K562 (cell line): ENCODE results near the gene CTDSPL. TPM values are rescaled to one million over a fixed set of nuclear protein-coding genes. Genes with fewer than 3 reads are reported as not detected.

ENCODE experiments used
- HMGXB4 ChIP-seq: sonication (generic); formaldehyde crosslinking; IDR thresholded peaks from 2 replicates; pipeline ENCODE4 v1.8.1; 2023; ENCODE audit warnings: mild to moderate bottlenecking, missing genetic modification reagents
- MTF1 ChIP-seq: fragments of 250-450 bp; sonication (Bioruptor Pico); IDR thresholded peaks from 2 replicates; pipeline ENCODE4 v1.9.0; 2021; ENCODE audit warnings: moderate library complexity, mild to moderate bottlenecking, inconsistent platforms, borderline replicate concordance
- PTBP1 ChIP-seq: fragments of 200-400 bp; formaldehyde crosslinking; IDR thresholded peaks from 2 replicates; pipeline ENCODE4 v1.6.1; 2017; ENCODE audit warnings: low read depth, low read length
- RCOR1 ChIP-seq, 2 experiments: IDR thresholded peaks; 2 replicates each; pipeline ENCODE4 v1.6.1; 2012; ENCODE audit warnings: low read depth in 2 of 2, low read length in 2 of 2, borderline replicate concordance in 1 of 2, improper control_type of control experiment in 1 of 2
- UBTF ChIP-seq, 2 experiments: IDR thresholded peaks; 2 replicates each; pipeline ENCODE4 v1.6.1; 2012; ENCODE audit warnings: improper control_type of control experiment in 2 of 2, low read depth in 2 of 2, low read length in 2 of 2, borderline replicate concordance in 1 of 2
- ZC3H11A ChIP-seq: IDR thresholded peaks from 2 replicates; pipeline ENCODE4 v1.6.1; 2012; ENCODE audit warnings: low read depth, low read length, improper control_type of control experiment
- ZNF197 ChIP-seq: fragments of 200-800 bp; sonication (Bioruptor generic); IDR thresholded peaks from 2 replicates; pipeline ENCODE4 v1.6.1; 2016; ENCODE audit warnings: low read depth, missing genetic modification characterization, missing compliant biosample characterization
- ZNF518B ChIP-seq: fragments of 250-450 bp; sonication (Bioruptor Pico); IDR thresholded peaks from 2 replicates; pipeline ENCODE4 v1.5.0; 2021; ENCODE audit warnings: mild to moderate bottlenecking, moderate library complexity
- polyA plus RNA-seq, 8 experiments: library from polyadenylated mRNA; depleted of rRNA in 4 of 8; stranded (reverse) in 5 of 8; unstranded in 3 of 8; fragments of >200 nt; fragmentation: Nextera tagmentation in 2 of 8; fragmentation: Illumina TruSeq in 1 of 8; extraction: Ambion mirVana in 2 of 8; extraction: Trizol in 1 of 8; gene quantifications; 2 replicates each; pipeline versions ENCODE4 v1.2.1 to v1.2.3, GENCODE V29; 2011 to 2014; ENCODE audit warnings: inconsistent platforms in 1 of 8, missing spikeins in 1 of 8
- total RNA-seq, 7 experiments: library from RNA; depleted of rRNA in 6 of 7; stranded (reverse); fragments of >200 nt in 6 of 7; fragmentation: Illumina TruSeq in 2 of 7; extraction: Trizol in 2 of 7; gene quantifications; 2 replicates each; pipeline versions ENCODE4 v1.2.1 to v1.2.3, GENCODE V29; 2011 to 2021; ENCODE audit warnings: low replicate concordance in 1 of 7
- TF ChIP-seq, protein P1 (sequence below): sonication (generic); formaldehyde crosslinking; IDR thresholded peaks from 2 replicates; pipeline ENCODE4 v1.9.0; 2022; ENCODE audit warnings: mild to moderate bottlenecking, missing genetic modification reagents

CTDSPL gene
- total and polyA plus RNA-seq, 9 of the 15 experiments (the other 6 are each of a cell fraction or from before 2014, with no cell fraction given) = 5.1 to 19.3 (median 11.3) TPM

GRCh38 chr3:38030126-38031021, 168.7 kb downstream of the CTDSPL start (continued):
- TF ChIP-seq ZNF197 (no peak), HMGXB4 (CRISPR knock-in tag) (no peak), ZC3H11A (no peak), MTF1 (CRISPR knock-in tag) (no peak), UBTF (IDR thresholded peaks at IDR 0.05; ENCODE audit: borderline replicate concordance in 1 of 2, low read depth in 2 of 2, low read length in 2 of 2) (no peak), ZNF518B (CRISPR knock-in tag) (no peak), RCOR1 (IDR thresholded peaks at IDR 0.05; ENCODE audit: borderline replicate concordance in 1 of 2, low read depth in 2 of 2, low read length in 2 of 2) (no peak), PTBP1 (0 out of 2 replicates have a peak, but pooled peaks have one; percentile 13)
- TF ChIP-seq, protein P1, sequence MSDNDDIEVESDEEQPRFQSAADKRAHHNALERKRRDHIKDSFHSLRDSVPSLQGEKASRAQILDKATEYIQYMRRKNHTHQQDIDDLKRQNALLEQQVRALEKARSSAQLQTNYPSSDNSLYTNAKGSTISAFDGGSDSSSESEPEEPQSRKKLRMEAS (CRISPR knock-in tag) = 0 out of 2 replicates have a peak, but pooled peaks have one; percentile 27
